PFSK-1 (cell line): ENCODE measurements around the gene MAP3K21.

Experiments
- FOXP2 ChIP-seq: optimal IDR thresholded peaks from 2 replicates; pipeline ENCODE3; 2011; ENCODE audit warnings: borderline replicate concordance, control low read depth, inconsistent platforms; ENCODE audit not compliant: insufficient read depth; ENCODE audit errors: extremely low read length, extremely low read depth
- POLR2AphosphoS5 ChIP-seq: IDR thresholded peaks from 2 replicates; pipeline ENCODE4 v1.6.1; 2012; ENCODE audit warnings: low read depth, mild to moderate bottlenecking, control low read depth, low read length, moderate library complexity
- SIN3A ChIP-seq: IDR thresholded peaks from 2 replicates; pipeline ENCODE4 v1.6.1; 2012; ENCODE audit warnings: mild to moderate bottlenecking, low read length, moderate library complexity, borderline replicate concordance; ENCODE audit not compliant: insufficient read depth
- TAF1 ChIP-seq: IDR thresholded peaks from 2 replicates; pipeline ENCODE4 v1.6.1; 2012; ENCODE audit warnings: low read length, control low read depth, borderline replicate concordance; ENCODE audit not compliant: insufficient read depth
- TF ChIP-seq, protein P1 (sequence below), 2 experiments: IDR thresholded peaks; 2 replicates each; pipeline versions ENCODE4 v1.6.1 to v1.8.0; 2011 to 2012; ENCODE audit warnings: low read depth in 2 of 2, low read length in 2 of 2, control low read depth in 1 of 2, inconsistent platforms in 1 of 2, mild to moderate bottlenecking in 1 of 2, moderate library complexity in 1 of 2; ENCODE audit not compliant: insufficient read depth in 1 of 2

MAP3K21 gene

DNA sequence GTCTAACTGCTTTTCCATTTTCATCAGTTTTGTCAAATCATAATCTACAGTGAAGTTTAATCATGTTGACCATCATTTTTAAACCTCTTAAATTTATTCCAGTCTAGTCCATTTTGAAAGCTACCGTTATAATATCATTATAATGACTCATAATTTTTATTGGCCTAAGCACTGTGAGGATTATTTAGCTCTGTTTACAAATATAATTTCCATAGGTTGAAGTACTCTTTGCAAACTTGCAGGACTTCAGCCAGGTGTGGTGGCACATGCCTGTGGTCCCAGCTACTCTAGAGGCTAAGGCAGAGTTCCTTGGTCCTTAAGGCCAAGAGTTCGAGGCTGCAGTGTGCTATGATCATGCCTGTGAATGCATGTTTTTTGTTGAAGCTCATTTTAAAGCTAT is 54.3 kb downstream of the MAP3K21 start:
- TF ChIP-seq SIN3A (no peak), FOXP2 (no peak), TAF1 (no peak), POLR2AphosphoS5 (no peak)
- TF ChIP-seq, protein P1, sequence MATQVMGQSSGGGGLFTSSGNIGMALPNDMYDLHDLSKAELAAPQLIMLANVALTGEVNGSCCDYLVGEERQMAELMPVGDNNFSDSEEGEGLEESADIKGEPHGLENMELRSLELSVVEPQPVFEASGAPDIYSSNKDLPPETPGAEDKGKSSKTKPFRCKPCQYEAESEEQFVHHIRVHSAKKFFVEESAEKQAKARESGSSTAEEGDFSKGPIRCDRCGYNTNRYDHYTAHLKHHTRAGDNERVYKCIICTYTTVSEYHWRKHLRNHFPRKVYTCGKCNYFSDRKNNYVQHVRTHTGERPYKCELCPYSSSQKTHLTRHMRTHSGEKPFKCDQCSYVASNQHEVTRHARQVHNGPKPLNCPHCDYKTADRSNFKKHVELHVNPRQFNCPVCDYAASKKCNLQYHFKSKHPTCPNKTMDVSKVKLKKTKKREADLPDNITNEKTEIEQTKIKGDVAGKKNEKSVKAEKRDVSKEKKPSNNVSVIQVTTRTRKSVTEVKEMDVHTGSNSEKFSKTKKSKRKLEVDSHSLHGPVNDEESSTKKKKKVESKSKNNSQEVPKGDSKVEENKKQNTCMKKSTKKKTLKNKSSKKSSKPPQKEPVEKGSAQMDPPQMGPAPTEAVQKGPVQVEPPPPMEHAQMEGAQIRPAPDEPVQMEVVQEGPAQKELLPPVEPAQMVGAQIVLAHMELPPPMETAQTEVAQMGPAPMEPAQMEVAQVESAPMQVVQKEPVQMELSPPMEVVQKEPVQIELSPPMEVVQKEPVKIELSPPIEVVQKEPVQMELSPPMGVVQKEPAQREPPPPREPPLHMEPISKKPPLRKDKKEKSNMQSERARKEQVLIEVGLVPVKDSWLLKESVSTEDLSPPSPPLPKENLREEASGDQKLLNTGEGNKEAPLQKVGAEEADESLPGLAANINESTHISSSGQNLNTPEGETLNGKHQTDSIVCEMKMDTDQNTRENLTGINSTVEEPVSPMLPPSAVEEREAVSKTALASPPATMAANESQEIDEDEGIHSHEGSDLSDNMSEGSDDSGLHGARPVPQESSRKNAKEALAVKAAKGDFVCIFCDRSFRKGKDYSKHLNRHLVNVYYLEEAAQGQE (IDR thresholded peaks at IDR 0.05; ENCODE audit: insufficient read depth in 1 of 2, low read depth in 2 of 2, low read length in 2 of 2) = no peak

DNA sequence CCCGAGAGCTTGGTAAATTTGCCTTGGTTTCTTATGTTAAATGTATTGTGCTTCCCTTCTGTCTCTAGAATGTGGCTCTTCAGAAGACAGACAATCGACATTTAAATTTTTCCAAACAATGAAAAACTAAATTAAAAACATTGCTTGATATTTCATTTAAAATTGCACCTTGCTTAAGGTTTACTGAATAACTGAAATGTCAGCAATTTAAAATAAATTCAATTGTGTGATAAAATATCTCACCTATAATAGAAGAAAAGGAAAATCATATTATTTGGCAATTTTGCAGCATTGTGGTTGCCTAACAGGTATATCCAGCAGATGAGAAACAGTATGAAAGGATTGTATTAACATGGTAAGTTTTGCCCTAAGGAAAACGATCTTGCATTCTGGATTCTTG is 56.5 kb downstream of the MAP3K21 start:
- no peak for TF ChIP-seq FOXP2
- no peak for TF ChIP-seq TAF1
- TF ChIP-seq, protein P1 (IDR thresholded peaks at IDR 0.05; ENCODE audit: insufficient read depth in 1 of 2, low read depth in 2 of 2, low read length in 2 of 2) = no peak
- no peak for TF ChIP-seq POLR2AphosphoS5
- no peak for TF ChIP-seq SIN3A

GRCh38 chr1:233386336-233386735 is 58.8 kb downstream of the MAP3K21 start:
- no peak for TF ChIP-seq POLR2AphosphoS5
- no peak for TF ChIP-seq FOXP2
- TF ChIP-seq, protein P1 (IDR thresholded peaks at IDR 0.05; ENCODE audit: insufficient read depth in 1 of 2, low read depth in 2 of 2, low read length in 2 of 2) = no peak
- no peak for TF ChIP-seq SIN3A
- TF ChIP-seq TAF1 = no peak

- no peak for TF ChIP-seq FOXP2
- TF ChIP-seq, protein P1 (IDR thresholded peaks at IDR 0.05; ENCODE audit: insufficient read depth in 1 of 2, low read depth in 2 of 2, low read length in 2 of 2) = no peak
- TF ChIP-seq TAF1 = no peak
- TF ChIP-seq POLR2AphosphoS5 = no peak
- TF ChIP-seq SIN3A = no peak
Observed at GRCh38 chr1:233387585-233387984, 60.1 kb downstream of the MAP3K21 start.

GRCh38 chr1:233389169-233389568 is 61.6 kb downstream of the MAP3K21 start:
- TF ChIP-seq POLR2AphosphoS5 (no peak), SIN3A (no peak)
- TF ChIP-seq, protein P1 (IDR thresholded peaks at IDR 0.05; ENCODE audit: insufficient read depth in 1 of 2, low read depth in 2 of 2, low read length in 2 of 2) = no peak
